Fibroblast of lung (primary cell): ENCODE data around the gene TIAM1.

Experiments
- EZH2 ChIP-seq: IDR thresholded peaks from 2 replicates; pipeline ENCODE4 v1.5.1; 2012; ENCODE audit warnings: low read length, control low read depth, mild to moderate bottlenecking; ENCODE audit errors: missing control alignments
- TF ChIP-seq, protein P1 (sequence below), 2 donors: IDR thresholded peaks in 1 of 2; conservative IDR thresholded peaks in 1 of 2; 1 replicate in 1 of 2; 2 replicates in 1 of 2; pipeline ENCODE4 v1.5.1; 2011 to 2012; ENCODE audit warnings: low read length in 2 of 2, control low read depth in 1 of 2, inconsistent platforms in 1 of 2, low read depth in 1 of 2, mild to moderate bottlenecking in 1 of 2

DNA sequence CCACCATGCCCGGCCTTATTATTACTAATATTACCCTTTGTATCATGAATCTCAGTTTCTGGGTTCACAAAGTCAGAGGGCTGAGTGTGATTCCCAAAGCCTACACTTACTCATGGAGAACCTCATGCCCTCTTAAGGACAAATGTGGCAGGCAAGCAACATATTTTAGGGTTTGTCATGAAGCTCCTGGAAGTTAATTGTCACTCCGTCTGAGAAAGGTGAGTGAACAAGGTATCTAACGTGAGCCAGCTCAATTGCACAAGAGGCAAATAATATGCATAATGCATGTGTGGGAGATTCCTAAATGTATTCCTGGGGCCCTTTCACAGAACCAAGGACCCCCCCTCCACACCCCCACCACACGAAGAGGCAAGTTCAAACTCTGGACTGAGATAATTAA lies 10.1 kb upstream of the TIAM1 start:
- TF ChIP-seq, protein P1, sequence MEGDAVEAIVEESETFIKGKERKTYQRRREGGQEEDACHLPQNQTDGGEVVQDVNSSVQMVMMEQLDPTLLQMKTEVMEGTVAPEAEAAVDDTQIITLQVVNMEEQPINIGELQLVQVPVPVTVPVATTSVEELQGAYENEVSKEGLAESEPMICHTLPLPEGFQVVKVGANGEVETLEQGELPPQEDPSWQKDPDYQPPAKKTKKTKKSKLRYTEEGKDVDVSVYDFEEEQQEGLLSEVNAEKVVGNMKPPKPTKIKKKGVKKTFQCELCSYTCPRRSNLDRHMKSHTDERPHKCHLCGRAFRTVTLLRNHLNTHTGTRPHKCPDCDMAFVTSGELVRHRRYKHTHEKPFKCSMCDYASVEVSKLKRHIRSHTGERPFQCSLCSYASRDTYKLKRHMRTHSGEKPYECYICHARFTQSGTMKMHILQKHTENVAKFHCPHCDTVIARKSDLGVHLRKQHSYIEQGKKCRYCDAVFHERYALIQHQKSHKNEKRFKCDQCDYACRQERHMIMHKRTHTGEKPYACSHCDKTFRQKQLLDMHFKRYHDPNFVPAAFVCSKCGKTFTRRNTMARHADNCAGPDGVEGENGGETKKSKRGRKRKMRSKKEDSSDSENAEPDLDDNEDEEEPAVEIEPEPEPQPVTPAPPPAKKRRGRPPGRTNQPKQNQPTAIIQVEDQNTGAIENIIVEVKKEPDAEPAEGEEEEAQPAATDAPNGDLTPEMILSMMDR (conservative IDR thresholded peaks at IDR 0.05 in 1 of 2, IDR thresholded peaks at IDR 0.05 in 1 of 2; ENCODE audit: low read depth in 1 of 2, low read length in 2 of 2) = no peak
- TF ChIP-seq EZH2 = no peak
